HG02610 (cell line): Measurements from ENCODE around the gene USP7.

Experiments used
- ATAC-seq: cut with Tn5 transposase; IDR thresholded peaks from one replicate; pipeline ENCODE4 v1.9.1; 2021; ENCODE audit warnings: mild to moderate bottlenecking, moderate library complexity; ENCODE audit not compliant: unreplicated experiment

The USP7 gene

GRCh38 chr16:8953064-8953463 lies 10.6 kb downstream of the USP7 start:
- ATAC-seq: no peak

- no peak for ATAC-seq
Measured at GRCh38 chr16:8952281-8952751, 11.4 kb downstream of the USP7 start.

GRCh38 chr16:8951447-8952280 lies 12.0 kb downstream of the USP7 start:
- ATAC-seq: no peak

GRCh38 chr16:8950580-8951077 lies 13.1 kb downstream of the USP7 start:
- no peak for ATAC-seq

GRCh38 chr16:8949536-8950418 lies 13.9 kb downstream of the USP7 start:
- ATAC-seq: no peak

DNA sequence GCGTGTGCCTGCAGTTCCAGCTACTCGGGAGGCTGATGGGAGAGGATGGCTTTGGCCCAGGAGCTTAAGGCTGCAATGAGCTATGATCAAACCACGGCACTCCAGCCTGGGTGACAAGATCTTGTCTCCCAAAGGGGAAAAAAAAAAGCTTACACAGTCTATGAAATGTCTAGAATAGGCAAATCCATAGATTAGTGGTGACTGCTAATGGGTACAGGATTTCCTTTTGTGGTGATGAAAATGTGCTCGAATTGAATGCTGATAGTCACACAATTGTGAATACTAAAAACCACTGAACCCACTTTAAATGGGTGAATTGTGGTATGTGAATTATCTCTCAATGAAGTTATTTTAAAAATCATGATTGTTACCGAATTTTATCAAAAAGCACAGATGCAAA lies 14.9 kb downstream of the USP7 start:
- ATAC-seq: no peak

GRCh38 chr16:8948069-8948593 lies 15.6 kb downstream of the USP7 start:
- no peak for ATAC-seq

DNA sequence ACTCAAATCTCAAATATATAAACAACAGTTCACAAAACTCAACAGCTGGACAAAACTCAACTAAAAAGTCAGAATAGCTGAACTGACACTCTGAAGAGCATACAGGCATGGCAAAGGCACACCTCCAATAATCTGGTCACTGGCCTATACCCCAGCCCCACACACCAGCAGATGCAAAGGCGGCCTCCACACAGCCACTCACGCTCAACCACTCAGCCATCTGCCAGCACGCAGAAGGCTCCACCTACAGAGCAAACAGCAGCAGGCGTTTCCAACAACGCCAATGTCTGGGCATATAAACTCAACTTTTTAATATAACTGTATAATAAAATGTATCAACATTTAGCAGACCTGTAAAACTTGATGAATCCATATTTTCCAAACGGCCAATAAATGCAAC lies 17.2 kb downstream of the USP7 start:
- ATAC-seq: no peak

- no peak for ATAC-seq
Measured at GRCh38 chr16:8945626-8946296, 17.9 kb downstream of the USP7 start.

DNA sequence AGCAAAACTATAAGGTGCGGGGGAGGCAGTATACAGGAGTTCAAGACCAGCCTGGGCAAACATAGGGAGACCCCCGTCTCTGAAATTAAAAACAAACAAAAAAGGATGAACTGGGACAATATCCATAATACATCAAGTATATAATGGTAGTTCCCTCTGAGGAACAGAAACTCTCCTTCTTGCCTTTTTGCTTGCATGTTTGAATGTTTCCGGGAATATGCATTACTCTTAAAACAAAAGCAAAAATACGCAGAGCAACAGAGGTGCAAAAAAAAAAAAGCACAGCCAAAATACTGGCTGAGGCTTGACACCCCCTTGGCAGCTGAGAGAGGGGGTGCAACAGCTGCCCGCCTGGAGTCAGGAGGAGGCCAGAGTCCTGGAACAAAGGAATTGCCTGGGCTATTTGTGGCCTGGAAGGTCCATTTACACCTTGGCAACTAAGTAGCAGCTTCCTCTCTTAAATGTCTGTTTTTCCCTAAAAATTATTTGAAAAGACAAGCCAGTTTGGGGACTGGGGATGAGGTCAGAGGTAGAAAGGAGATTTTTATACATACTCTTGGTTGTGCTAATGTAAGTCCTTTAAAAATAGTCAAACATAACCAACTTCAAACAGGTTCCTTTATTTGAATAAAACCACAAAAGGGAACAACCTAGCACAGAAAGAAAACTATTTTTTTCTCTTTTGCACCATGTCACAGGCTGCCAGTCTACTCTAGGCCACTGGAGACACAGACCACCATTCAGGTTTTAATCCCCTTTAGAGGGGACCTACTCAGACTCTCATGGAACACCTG lies 19.5 kb downstream of the USP7 start:
- ATAC-seq: peak; percentile 79

GRCh38 chr16:8943001-8943763 lies 20.5 kb downstream of the USP7 start:
- no peak for ATAC-seq

DNA sequence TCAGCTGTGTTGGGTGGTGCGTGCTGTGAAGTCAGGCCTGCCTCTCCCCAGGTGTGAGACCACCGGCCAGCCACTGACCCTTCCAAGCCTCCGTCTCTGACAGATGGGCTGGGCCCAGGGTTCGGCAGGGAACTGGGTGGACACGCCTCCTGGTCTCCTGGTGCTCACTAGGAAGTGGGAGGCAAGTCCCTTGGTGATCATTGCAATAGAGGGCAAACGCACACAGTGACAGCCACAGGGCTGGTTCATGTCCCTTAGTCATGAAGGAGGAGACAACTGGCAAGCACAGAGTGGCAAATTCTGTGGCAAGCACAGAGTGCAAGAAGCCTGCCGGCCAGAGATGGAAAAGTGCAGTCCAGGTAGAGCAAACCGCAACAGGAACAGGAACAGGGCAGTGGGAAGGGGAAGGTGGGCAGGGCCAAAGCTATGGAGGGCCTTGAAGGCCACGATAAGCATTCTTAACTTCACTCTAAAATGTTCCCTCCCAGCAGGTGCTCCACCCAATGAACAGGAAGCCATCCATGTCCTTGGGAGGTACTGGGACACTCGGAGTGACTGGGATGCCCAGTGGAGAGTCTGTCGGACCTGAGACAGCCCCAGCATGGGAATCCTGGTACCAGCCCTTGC lies 21.9 kb downstream of the USP7 start:
- no peak for ATAC-seq

DNA sequence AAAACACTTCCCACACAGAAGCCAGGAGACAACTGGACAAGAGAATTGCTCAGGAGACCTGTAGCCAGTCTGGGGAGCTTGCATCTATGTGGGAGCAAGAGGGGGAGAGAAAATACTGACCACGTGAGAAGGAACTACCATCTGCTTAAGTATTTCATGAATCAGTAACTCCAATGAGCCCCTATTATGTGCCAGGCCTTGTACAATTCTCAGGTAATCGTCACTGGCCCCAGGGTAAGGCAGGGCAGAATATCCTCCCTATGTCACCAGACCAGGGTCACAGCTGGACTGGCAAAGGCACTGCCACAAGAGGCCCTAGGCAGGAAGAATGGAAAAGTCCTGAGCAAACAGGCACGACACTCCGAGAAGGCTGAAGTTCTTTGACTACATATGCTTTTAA lies 25.9 kb downstream of the USP7 start:
- ATAC-seq: no peak

GRCh38 chr16:8936421-8936820 lies 27.3 kb downstream of the USP7 start:
- ATAC-seq: peak; percentile 89

DNA sequence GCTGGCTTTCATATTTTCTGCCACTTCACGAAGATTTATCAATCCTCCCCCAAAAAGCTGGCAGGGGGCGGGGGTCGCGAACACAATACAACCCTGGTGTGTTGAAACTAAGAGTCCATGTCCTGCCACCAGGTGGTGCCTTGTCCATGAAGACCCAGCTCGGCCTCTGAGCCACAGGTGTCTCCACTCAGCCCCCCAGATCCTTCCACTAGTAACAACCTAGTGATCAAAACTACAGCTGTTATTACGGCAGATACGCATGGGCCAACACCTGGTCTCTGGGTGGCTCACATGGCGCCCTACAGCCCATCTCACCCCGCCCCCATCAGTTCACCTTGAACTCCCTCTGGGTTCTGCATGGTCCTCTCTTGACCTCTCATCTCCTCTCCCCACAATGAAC lies 27.7 kb downstream of the USP7 start:
- peak; percentile 18 for ATAC-seq

GRCh38 chr16:8934601-8935000 lies 29.1 kb downstream of the USP7 start:
- ATAC-seq: no peak

DNA sequence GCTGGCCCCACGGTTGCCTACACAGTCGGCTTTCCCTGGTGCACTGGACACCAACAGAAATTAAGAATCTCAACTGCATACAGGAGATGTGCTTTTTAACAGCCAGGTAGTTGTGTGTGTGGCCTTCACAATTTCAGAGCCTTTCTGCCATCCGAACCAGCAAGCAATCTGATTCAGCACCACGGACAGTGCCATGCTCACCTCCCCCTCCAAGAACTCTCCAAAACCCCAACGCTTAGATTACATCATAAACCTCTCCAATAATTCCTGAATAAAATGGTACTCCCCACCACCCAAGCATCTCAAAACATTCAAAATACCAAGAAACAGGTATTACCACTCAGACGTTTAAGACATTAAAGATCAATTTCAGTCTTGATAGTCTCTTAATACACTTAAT lies 31.8 kb downstream of the USP7 start:
- ATAC-seq: no peak

DNA sequence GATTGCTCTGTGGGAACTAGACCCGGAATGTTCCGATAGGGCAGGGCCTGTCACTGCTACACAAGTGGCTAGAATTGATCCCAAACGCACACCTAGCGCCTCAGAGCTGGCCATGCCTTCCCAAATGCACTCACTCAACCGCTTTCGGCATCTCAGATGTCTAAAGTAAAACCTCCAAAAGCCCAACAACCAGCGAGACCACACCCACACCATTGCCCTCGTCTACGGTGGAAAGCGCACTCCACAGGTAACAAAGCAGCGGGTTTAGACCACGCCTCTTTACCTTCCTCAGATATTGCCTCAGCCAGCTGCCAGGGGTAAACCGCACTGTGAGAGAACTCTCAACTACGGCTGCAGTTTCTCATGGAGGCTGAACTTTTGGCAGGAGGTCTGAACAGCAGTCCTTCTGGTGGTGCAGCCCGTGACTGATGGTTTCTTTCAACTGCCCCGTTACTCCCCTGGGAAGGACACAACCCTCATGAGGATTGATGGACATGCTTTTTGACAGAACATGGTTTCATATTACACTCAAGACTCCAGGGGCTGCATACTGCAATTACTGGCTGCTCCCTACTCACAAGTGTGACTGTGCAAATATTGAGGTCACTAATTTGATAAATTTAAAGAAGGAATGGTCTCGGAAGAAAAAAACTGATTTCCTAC lies 34.5 kb downstream of the USP7 start:
- no peak for ATAC-seq
